ENCODE measurements around the gene NBEA.

The NBEA gene

GRCh38 chr13:35514801-35515502, 572.9 kb downstream of the NBEA start:
- TF ChIP-seq TCF12 (IDR thresholded peaks at IDR 0.05; ENCODE audit: low read depth): no peak
- TF ChIP-seq NFIC (IDR thresholded peaks at IDR 0.05): no peak
- TF ChIP-seq CEBPB (IDR thresholded peaks at IDR 0.05): no peak
- no peak for TF ChIP-seq CREB1 (IDR thresholded peaks at IDR 0.05; ENCODE audit: low read depth)
- no peak for TF ChIP-seq EP300 (IDR thresholded peaks at IDR 0.05; ENCODE audit: borderline replicate concordance)
- no peak for TF ChIP-seq EGR1 (IDR thresholded peaks at IDR 0.05)
- TF ChIP-seq REST (IDR thresholded peaks at IDR 0.05; ENCODE audit: low read depth): no peak
- TF ChIP-seq RAD21 (IDR thresholded peaks at IDR 0.05; ENCODE audit: low read depth): no peak
- TF ChIP-seq YY1 (IDR thresholded peaks at IDR 0.05; ENCODE audit: low read depth): no peak
- no peak for TF ChIP-seq TAF1 (IDR thresholded peaks at IDR 0.05; ENCODE audit: low read depth)
- TF ChIP-seq ZBTB7A (IDR thresholded peaks at IDR 0.05; ENCODE audit: low read depth): no peak
- no peak for TF ChIP-seq TEAD4 (IDR thresholded peaks at IDR 0.05)
- no peak for TF ChIP-seq USF1 (IDR thresholded peaks at IDR 0.05)
- no peak for TF ChIP-seq FOXM1 (IDR thresholded peaks at IDR 0.05; ENCODE audit: borderline replicate concordance, low read depth)
- no peak for TF ChIP-seq MAX (IDR thresholded peaks at IDR 0.05)

- TF ChIP-seq FOXM1 (IDR thresholded peaks at IDR 0.05; ENCODE audit: borderline replicate concordance, low read depth): no peak
- no peak for TF ChIP-seq NFIC (IDR thresholded peaks at IDR 0.05)
- no peak for TF ChIP-seq EP300 (IDR thresholded peaks at IDR 0.05; ENCODE audit: borderline replicate concordance)
- no peak for TF ChIP-seq MAX (IDR thresholded peaks at IDR 0.05)
- TF ChIP-seq CREB1 (IDR thresholded peaks at IDR 0.05; ENCODE audit: low read depth): no peak
- no peak for TF ChIP-seq USF1 (IDR thresholded peaks at IDR 0.05)
- no peak for TF ChIP-seq ZBTB7A (IDR thresholded peaks at IDR 0.05; ENCODE audit: low read depth)
- no peak for TF ChIP-seq TAF1 (IDR thresholded peaks at IDR 0.05; ENCODE audit: low read depth)
- no peak for TF ChIP-seq YY1 (IDR thresholded peaks at IDR 0.05; ENCODE audit: low read depth)
- TF ChIP-seq EGR1 (IDR thresholded peaks at IDR 0.05): no peak
- no peak for TF ChIP-seq REST (IDR thresholded peaks at IDR 0.05; ENCODE audit: low read depth)
- no peak for TF ChIP-seq TEAD4 (IDR thresholded peaks at IDR 0.05)
These were observed 576.4 kb downstream of the NBEA start for GRCh38 chr13:35518337-35518946.

GRCh38 chr13:35524171-35524570, 582.1 kb downstream of the NBEA start:
- TF ChIP-seq FOXM1 (IDR thresholded peaks at IDR 0.05; ENCODE audit: borderline replicate concordance, low read depth) (no peak), CEBPB (IDR thresholded peaks at IDR 0.05) (no peak), EP300 (IDR thresholded peaks at IDR 0.05; ENCODE audit: borderline replicate concordance) (no peak), NFIC (IDR thresholded peaks at IDR 0.05) (no peak), TCF12 (IDR thresholded peaks at IDR 0.05; ENCODE audit: low read depth) (no peak), REST (IDR thresholded peaks at IDR 0.05; ENCODE audit: low read depth) (no peak)

GRCh38 chr13:35526577-35526976, 584.5 kb downstream of the NBEA start:
- no peak for TF ChIP-seq FOXM1 (IDR thresholded peaks at IDR 0.05; ENCODE audit: borderline replicate concordance, low read depth)
- TF ChIP-seq EGR1 (IDR thresholded peaks at IDR 0.05): no peak
- TF ChIP-seq MAX (IDR thresholded peaks at IDR 0.05): no peak
- TF ChIP-seq RAD21 (IDR thresholded peaks at IDR 0.05; ENCODE audit: low read depth): no peak
- TF ChIP-seq YY1 (IDR thresholded peaks at IDR 0.05; ENCODE audit: low read depth): no peak
- TF ChIP-seq REST (IDR thresholded peaks at IDR 0.05; ENCODE audit: low read depth): no peak
- no peak for TF ChIP-seq TCF12 (IDR thresholded peaks at IDR 0.05; ENCODE audit: low read depth)
- TF ChIP-seq TAF1 (IDR thresholded peaks at IDR 0.05; ENCODE audit: low read depth): no peak
- no peak for TF ChIP-seq EP300 (IDR thresholded peaks at IDR 0.05; ENCODE audit: borderline replicate concordance)
- TF ChIP-seq NFIC (IDR thresholded peaks at IDR 0.05): no peak
- TF ChIP-seq TEAD4 (IDR thresholded peaks at IDR 0.05): no peak
- TF ChIP-seq CREB1 (IDR thresholded peaks at IDR 0.05; ENCODE audit: low read depth): no peak
- no peak for TF ChIP-seq ZBTB7A (IDR thresholded peaks at IDR 0.05; ENCODE audit: low read depth)

Measured in Ishikawa (cell line).